Measurements from ENCODE around the gene KRT77. TPM values are rescaled to one million over a fixed set of nuclear protein-coding genes. Genes with fewer than 3 reads are reported as not detected.

KRT77 gene
- total RNA-seq, 4 donors from 2014 or later: not detected

DNA sequence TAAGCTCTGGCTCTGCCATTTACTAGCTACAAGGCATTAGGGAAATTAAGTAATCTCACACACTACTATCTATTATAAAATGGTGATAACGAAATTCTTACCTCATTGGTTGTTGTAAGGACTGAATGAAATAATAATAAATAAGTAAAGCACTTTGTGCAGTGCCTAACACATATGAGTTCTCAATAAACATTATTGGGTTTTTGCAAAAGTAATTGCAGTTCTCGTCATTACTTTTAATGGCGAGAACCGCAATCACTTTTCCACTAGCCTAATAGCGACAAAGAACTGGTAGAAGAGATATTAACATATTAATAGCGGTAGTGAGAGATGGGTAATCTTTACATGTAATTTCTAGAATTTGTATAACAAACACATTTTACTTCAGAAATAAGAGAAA is 9.2 kb downstream of the KRT77 start:
- H3K4me3 ChIP-seq: no peak overlapping the region
- no peak for TF ChIP-seq POLR2A (IDR thresholded peaks at IDR 0.05)
- TF ChIP-seq, protein P1, sequence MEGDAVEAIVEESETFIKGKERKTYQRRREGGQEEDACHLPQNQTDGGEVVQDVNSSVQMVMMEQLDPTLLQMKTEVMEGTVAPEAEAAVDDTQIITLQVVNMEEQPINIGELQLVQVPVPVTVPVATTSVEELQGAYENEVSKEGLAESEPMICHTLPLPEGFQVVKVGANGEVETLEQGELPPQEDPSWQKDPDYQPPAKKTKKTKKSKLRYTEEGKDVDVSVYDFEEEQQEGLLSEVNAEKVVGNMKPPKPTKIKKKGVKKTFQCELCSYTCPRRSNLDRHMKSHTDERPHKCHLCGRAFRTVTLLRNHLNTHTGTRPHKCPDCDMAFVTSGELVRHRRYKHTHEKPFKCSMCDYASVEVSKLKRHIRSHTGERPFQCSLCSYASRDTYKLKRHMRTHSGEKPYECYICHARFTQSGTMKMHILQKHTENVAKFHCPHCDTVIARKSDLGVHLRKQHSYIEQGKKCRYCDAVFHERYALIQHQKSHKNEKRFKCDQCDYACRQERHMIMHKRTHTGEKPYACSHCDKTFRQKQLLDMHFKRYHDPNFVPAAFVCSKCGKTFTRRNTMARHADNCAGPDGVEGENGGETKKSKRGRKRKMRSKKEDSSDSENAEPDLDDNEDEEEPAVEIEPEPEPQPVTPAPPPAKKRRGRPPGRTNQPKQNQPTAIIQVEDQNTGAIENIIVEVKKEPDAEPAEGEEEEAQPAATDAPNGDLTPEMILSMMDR (IDR thresholded peaks at IDR 0.05): no peak
- H3K9me3 ChIP-seq: no peaks in the 10 kb centered on the region
- intact Hi-C loops (cut with DNase I; ENCODE audit: low total_unique reads): no loop called here
- no peaks in the 10 kb centered on the region for H3K36me3 ChIP-seq
- no peaks in the 10 kb centered on the region for H3K4me1 ChIP-seq
- no peak for DNase-seq
- H3K27ac ChIP-seq: no peak overlapping the region
- H3K27me3 ChIP-seq: no peaks in the 10 kb centered on the region

DNA sequence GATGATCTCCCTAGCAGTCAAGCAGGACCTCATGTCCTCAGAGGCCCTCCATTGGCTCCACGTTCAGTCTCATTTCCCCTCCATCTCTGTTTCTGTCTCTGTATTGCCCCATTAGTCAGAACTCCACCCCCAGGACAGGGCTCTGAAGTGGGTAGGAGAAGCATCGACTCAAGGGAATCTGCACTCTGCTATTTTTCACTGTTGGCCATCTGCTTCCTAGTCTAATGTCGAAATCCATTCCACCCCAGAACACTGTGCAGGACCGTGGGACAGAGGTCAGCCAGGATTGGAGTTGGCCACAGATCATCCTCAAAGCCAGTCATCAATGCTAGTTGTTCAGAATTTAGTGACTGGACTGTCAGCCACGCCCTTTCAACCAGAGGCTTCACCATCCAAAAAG is 10.1 kb downstream of the KRT77 start:
- Histone ChIP-seq H3K4me1 (no peaks in the 10 kb centered on the region), H3K27ac (no peak overlapping the region), H3K4me3 (no peak overlapping the region), H3K27me3 (no peaks in the 10 kb centered on the region), H3K36me3 (no peaks in the 10 kb centered on the region), H3K9me3 (no peaks in the 10 kb centered on the region)
- TF ChIP-seq, protein P1 (IDR thresholded peaks at IDR 0.05): no peak
- no peak for TF ChIP-seq POLR2A (IDR thresholded peaks at IDR 0.05)
- intact Hi-C loops (cut with DNase I; ENCODE audit: low total_unique reads): no loop called here
- DNase-seq: no peak

DNA sequence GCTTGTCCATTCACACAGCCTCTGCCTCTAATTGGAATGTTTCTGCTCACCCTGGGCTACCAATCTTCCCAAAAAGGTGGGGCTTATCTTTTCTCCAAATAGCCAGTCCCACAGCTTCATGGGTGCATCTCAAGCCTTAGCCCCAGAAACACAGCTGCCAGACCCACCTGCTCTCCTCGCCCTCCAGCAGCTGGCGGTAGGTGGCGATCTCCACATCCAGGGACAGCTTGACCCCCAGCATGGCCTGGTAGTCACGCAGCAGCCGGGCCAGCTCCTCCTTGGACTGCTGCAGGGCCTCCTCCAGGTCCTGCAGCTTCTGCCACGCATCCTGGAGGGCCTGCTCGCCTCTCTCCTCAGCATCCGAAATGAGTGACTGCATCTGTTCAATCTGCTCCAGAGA is 11.1 kb downstream of the KRT77 start:
- no peaks in the 10 kb centered on the region for H3K4me1 ChIP-seq
- intact Hi-C loops (cut with DNase I; ENCODE audit: low total_unique reads): no loop called here
- DNase-seq: no peak
- H3K27ac ChIP-seq: no peak overlapping the region
- no peak overlapping the region for H3K4me3 ChIP-seq
- H3K27me3 ChIP-seq: no peaks in the 10 kb centered on the region
- TF ChIP-seq, protein P1 (IDR thresholded peaks at IDR 0.05): no peak
- no peak for TF ChIP-seq POLR2A (IDR thresholded peaks at IDR 0.05)
- H3K36me3 ChIP-seq: no peaks in the 10 kb centered on the region
- no peaks in the 10 kb centered on the region for H3K9me3 ChIP-seq

DNA sequence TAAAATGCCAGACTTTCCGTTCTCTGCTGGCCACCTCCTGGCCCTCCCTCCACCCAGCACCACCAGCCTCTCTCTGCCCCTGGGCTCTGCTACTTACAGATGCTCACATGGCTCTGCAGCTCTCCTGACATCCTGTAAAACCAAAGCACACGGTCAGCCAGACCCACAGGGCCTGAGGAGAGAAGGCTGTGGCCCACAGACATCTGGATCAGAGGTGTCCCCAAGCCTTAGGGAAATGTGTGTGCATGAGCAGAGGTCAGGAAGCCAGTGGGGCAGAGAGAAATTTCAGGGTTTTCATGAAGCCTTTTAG is 11.5 kb downstream of the KRT77 start:
- intact Hi-C loops (cut with DNase I; ENCODE audit: low total_unique reads): no loop called here
- no peaks in the 10 kb centered on the region for H3K9me3 ChIP-seq
- no peak overlapping the region for H3K27ac ChIP-seq
- no peaks in the 10 kb centered on the region for H3K27me3 ChIP-seq
- H3K36me3 ChIP-seq: no peaks in the 10 kb centered on the region
- no peak overlapping the region for H3K4me3 ChIP-seq
- DNase-seq: no peak
- TF ChIP-seq, protein P1 (IDR thresholded peaks at IDR 0.05): no peak
- no peak for TF ChIP-seq POLR2A (IDR thresholded peaks at IDR 0.05)
- no peaks in the 10 kb centered on the region for H3K4me1 ChIP-seq

DNA sequence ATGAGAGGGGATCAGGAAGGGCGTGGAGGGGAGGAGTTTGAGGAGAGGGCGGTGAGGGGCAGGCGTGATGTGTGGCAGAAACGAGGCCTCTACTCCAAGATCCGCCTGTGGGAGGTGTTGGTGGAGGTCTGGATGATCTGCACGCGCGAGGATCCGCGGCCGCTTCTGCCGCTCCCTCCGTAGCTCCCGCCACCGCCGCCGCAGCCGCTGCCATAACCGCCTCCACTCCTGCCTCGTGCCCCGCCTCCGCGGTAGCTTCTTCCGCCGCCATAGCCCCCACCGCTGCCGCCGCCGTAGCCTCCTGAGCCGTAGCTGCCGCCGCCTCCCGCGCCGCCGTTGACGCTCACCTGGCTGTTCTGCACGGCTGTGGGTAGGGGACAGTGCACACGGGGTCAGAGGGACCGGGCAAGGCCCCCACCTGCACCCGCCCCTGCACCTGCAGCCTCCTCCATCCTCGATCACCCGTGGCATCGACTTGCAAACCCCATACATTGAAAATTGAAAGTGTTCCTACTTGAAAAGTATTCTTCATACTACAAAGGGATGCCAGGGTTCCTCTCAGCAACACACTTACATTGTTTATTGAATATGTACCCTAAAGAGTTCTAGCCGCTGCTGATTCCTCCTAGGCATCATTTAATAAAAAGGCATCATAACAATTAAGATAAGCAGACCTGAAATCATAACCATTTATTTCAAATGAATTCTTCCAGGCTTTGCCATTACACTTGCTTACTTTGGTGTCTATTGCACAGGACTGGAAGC is 12.1 kb downstream of the KRT77 start:
- no peaks in the 10 kb centered on the region for H3K9me3 ChIP-seq
- no peak for TF ChIP-seq POLR2A (IDR thresholded peaks at IDR 0.05)
- TF ChIP-seq, protein P1 (IDR thresholded peaks at IDR 0.05): no peak
- no peaks in the 10 kb centered on the region for H3K27me3 ChIP-seq
- no peak for DNase-seq
- no peaks in the 10 kb centered on the region for H3K4me1 ChIP-seq
- intact Hi-C loops (cut with DNase I; ENCODE audit: low total_unique reads): no loop called here
- no peak overlapping the region for H3K27ac ChIP-seq
- peak overlapping the region in 1 of 2 donors; percentile 15 for H3K4me3 ChIP-seq
- H3K36me3 ChIP-seq: no peaks in the 10 kb centered on the region
